GM13976 (cell line): Measurements from ENCODE around the gene CSMD2.
"Not testable (repeated sequence)": the region's sequence is repeated elsewhere in the genome, so short reads cannot be mapped to it uniquely, and the experiment has no call there.

ENCODE experiments used
- DNase-seq: peaks from one replicate; pipeline ENCODE4 v3.0.0; 2012; ENCODE audit warnings: low spot score
- in situ Hi-C: fragments of 300-500 bp; cut with MboI; formaldehyde crosslinking; loops from one replicate; pipeline ENCODE4 v1.12.0; 2022; ENCODE audit warnings: low sequenced_read_pairs, mixed read lengths, inconsistent platforms; ENCODE audit not compliant: unreplicated experiment
- TF ChIP-seq, protein P1 (sequence below): IDR thresholded peaks from 2 replicates; pipeline ENCODE4 v1.5.1; 2012; ENCODE audit warnings: borderline replicate concordance, mild to moderate bottlenecking; ENCODE audit not compliant: insufficient read depth; ENCODE audit errors: extremely low read depth, missing control alignments, control extremely low read depth

The CSMD2 gene

DNA sequence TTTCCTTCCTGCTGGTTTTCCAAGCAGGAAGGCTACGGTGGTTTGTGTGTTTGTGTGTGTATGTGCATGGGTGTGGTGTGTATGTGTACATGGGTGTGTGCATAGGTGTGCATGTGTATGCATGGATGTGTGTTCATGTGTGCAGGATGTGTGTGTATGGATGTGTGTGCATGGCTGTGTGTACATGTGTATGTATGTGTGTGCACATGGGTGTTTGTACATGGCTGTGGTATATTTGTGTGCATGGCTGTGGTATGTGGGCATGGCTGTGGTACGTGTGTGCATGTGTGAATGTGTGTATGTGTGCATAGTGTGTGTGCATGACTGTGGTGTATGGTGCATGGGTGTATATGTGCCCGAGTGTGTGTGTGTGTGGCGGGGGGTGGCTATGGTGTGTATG lies 24.0 kb upstream of the CSMD2 start:
- TF ChIP-seq, protein P1, sequence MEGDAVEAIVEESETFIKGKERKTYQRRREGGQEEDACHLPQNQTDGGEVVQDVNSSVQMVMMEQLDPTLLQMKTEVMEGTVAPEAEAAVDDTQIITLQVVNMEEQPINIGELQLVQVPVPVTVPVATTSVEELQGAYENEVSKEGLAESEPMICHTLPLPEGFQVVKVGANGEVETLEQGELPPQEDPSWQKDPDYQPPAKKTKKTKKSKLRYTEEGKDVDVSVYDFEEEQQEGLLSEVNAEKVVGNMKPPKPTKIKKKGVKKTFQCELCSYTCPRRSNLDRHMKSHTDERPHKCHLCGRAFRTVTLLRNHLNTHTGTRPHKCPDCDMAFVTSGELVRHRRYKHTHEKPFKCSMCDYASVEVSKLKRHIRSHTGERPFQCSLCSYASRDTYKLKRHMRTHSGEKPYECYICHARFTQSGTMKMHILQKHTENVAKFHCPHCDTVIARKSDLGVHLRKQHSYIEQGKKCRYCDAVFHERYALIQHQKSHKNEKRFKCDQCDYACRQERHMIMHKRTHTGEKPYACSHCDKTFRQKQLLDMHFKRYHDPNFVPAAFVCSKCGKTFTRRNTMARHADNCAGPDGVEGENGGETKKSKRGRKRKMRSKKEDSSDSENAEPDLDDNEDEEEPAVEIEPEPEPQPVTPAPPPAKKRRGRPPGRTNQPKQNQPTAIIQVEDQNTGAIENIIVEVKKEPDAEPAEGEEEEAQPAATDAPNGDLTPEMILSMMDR: no peak
- in situ Hi-C loops: no loop called here
- DNase-seq: no peak

DNA sequence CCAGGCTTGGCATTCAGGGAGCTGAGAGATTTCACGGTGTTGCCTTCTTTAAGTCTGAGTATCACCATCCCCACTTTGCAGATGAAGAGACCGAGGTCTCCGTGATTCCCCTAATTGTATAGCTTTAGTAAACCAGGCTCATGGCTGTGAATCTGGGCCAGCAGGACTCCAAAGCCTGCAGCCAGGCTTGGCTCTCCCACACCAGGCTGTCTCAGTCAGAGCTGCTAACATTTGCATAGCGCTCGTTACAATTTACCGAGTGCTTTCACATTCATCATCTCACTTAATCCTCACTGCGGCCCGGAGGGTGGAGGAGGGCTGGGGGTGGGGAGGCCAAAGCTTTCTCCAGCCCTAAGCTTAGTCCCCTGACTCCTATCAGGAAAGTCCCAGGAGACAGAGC lies 23.4 kb upstream of the CSMD2 start:
- no peak for DNase-seq
- TF ChIP-seq, protein P1: no peak
- in situ Hi-C loops: no loop called here

DNA sequence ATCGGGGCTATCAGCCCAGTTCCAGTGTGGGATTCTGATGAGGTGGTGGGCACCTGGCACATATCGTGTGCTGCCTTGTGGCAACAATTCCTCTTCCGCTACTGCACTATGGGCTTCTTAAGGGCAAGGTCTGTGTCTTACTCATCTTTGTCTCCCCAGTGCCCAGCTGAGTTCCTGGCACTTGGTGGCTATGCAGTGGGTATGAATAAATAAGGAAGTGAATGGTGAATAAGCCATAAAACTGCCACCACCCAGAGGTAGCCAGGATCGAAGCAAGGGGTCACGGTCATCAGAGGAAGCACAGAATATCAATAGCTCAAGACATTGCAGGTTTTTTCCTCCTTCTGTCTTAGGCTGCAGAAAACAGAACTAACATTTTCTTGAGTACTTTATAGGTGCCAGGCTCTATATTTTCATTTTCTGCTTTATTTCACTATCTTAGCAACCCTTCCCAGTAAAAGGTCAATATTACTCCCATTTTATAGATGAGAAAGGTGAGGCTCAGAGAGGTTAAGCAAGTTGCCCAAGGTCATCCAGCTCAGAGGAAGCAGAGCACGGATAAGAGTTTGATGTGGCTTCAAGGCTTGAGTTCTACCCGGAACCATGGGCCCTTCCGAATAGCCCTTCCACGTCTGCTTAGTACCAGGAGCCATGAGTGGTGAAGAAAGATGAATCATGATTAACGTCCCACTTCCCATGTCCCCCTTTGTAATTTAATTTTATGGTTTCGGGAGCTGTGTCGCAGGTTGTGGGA lies 21.9 kb upstream of the CSMD2 start:
- TF ChIP-seq, protein P1: no peak
- no peak for DNase-seq
- in situ Hi-C loops: no loop called here

DNA sequence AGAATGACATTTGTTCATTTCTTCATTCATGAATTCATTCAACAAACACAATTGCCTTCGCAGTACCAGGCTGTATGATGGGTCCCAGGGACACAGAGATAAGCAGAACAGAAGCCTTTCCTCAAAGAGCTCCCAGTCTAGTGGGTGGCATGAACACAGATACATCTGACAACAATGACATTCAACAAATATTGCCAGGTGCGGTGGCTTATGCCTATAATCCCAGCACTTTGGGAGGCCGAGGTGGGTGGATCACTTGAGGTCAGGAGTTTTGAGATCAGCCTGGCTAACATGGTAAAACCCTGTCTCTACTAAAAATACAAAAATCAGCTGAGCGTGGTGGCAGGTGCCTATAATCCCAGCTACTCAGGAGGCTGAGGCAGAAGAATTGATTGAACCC lies 18.4 kb upstream of the CSMD2 start:
- DNase-seq, in situ Hi-C loops: not testable (repeated sequence)

DNA sequence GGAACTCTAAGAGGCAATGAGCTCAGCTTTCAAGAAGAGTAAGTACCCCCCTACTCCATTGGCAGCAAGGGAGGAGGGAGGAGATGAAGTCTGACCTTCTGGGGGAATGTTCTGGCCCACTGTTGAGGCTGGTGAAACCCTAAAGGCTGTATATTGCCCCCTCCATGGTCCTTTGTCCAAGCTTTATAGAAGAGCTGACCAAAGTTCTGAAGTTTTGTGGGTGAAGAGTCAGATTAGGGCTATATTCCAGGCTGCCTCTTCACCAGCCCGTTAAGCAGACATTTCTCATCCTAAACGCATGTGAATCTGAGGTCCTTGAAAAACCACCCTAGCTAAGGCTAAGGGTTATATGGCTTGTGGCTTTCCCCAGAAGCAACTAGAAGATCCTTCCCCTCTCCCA lies 13.0 kb upstream of the CSMD2 start:
- no peak for DNase-seq
- in situ Hi-C loops: no loop called here

DNA sequence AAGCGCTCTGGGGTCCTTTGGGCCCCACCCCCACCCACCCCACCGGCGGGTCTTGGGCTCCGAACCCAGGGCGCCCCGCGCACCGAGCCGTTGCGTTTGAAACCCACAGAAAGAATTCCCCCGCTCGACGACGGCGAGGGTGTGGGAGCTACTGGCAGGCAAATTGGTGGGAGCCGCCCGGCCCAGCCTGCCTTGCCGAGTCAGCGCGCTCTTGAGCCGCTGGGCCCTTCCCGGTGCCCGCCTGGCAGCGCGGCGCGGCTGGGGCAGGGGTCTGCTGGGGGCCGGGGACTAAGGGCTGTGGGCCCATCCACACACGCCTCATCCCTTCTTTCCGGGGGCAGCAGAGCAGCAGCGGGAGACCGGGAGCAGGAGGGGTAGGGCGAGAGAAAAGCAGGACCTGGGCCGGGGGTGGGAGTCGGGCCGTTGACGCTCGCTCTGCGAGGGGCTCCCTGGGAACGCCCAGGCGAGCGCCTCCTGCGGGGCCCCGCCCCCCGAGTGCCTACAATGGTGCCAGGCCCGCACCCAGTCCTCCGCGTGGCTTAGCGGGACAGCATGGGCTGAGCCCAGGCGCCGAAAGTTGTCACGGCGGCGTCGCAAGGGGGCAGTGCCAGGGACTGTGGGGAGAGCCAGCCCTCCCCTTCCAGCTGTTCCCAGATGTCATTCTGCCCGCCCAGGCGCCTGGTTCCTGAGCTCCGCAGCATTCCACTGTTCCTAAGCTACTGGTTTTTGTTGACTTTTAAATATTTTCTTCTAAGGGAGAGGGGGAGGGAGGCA lies 12.0 kb upstream of the CSMD2 start, which contains the start of gene C1orf94:
Gene C1orf94, plus strand, starts transcription at position 78 of the 774 bp plus-strand sequence. CDS start 883 bp downstream, outside the sequence.
- in situ Hi-C loops: no loop called here
- no peak for DNase-seq
- TF ChIP-seq, protein P1: no peak

More for the DNA sequence above, 13.0 kb upstream of the CSMD2 start:
- TF ChIP-seq, protein P1: no peak

DNA sequence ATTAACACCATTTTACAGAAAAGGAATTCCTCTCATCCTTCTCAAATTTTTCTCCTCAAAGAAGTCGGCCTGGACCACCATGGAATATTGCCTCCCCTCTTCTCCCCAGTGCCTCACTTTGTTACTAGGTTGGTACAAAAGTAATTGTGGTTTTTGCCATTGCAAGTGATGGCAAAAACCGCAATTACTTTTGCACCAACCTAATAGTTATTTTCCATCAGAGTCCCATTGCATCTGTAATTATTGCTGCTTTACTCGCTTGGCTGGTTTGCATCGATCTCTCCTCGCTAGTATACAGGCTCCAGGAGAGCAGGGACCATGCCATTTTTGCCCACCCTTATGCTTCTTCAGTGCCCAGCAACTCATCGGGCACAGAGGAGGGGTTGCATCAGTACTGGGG lies 10.7 kb upstream of the CSMD2 start:
- in situ Hi-C loops: no loop called here
- TF ChIP-seq, protein P1: no peak
- DNase-seq: no peak
